Ishikawa (cell line): ENCODE results near the gene TRAPPC2.

Source experiments
- CEBPB ChIP-seq: IDR thresholded peaks from 2 replicates; pipeline ENCODE4 v1.6.1; 2012
- CREB1 ChIP-seq: IDR thresholded peaks from 2 replicates; pipeline ENCODE4 v1.6.1; 2012; ENCODE audit warnings: low read depth
- EGR1 ChIP-seq: IDR thresholded peaks from 2 replicates; pipeline ENCODE4 v1.6.1; 2012
- EP300 ChIP-seq: IDR thresholded peaks from 2 replicates; pipeline ENCODE4 v1.6.1; 2012; ENCODE audit warnings: borderline replicate concordance
- FOXM1 ChIP-seq: IDR thresholded peaks from 2 replicates; pipeline ENCODE4 v1.6.1; 2012; ENCODE audit warnings: low read depth, borderline replicate concordance
- MAX ChIP-seq: IDR thresholded peaks from 2 replicates; pipeline ENCODE4 v1.6.1; 2012
- NFIC ChIP-seq: IDR thresholded peaks from 2 replicates; pipeline ENCODE4 v1.6.1; 2012
- RAD21 ChIP-seq: IDR thresholded peaks from 2 replicates; pipeline ENCODE4 v1.6.1; 2012; ENCODE audit warnings: low read depth
- REST ChIP-seq: IDR thresholded peaks from 2 replicates; pipeline ENCODE4 v1.6.1; 2012; ENCODE audit warnings: low read depth, mild to moderate bottlenecking
- TAF1 ChIP-seq: IDR thresholded peaks from 2 replicates; pipeline ENCODE4 v1.6.1; 2012; ENCODE audit warnings: low read depth, mild to moderate bottlenecking
- TCF12 ChIP-seq: IDR thresholded peaks from 2 replicates; pipeline ENCODE4 v1.6.1; 2012; ENCODE audit warnings: low read depth
- TEAD4 ChIP-seq: IDR thresholded peaks from 2 replicates; pipeline ENCODE4 v1.6.1; 2012
- USF1 ChIP-seq: IDR thresholded peaks from 2 replicates; pipeline ENCODE4 v1.6.1; 2012
- YY1 ChIP-seq: IDR thresholded peaks from 2 replicates; pipeline ENCODE4 v1.6.1; 2012; ENCODE audit warnings: low read depth
- ZBTB7A ChIP-seq: IDR thresholded peaks from 2 replicates; pipeline ENCODE4 v1.6.1; 2012; ENCODE audit warnings: low read depth

The TRAPPC2 gene

GRCh38 chrX:13699183-13699826 lies 35.1 kb downstream of the TRAPPC2 start:
- TF ChIP-seq ZBTB7A: no peak
- no peak for TF ChIP-seq TCF12

- TF ChIP-seq YY1 (no peak), EP300 (no peak), USF1 (no peak), NFIC (no peak), FOXM1 (no peak), CEBPB (no peak), ZBTB7A (no peak), MAX (no peak), RAD21 (no peak), CREB1 (no peak), REST (no peak), TEAD4 (no peak), EGR1 (no peak), TAF1 (no peak), TCF12 (no peak)
Measured at GRCh38 chrX:13698432-13698831, 36.0 kb downstream of the TRAPPC2 start.

GRCh38 chrX:13697976-13698375 lies 36.4 kb downstream of the TRAPPC2 start:
- TF ChIP-seq EGR1 (no peak), REST (no peak), ZBTB7A (no peak)

- no peak for TF ChIP-seq FOXM1
- TF ChIP-seq EP300: no peak
- TF ChIP-seq TEAD4: no peak
- no peak for TF ChIP-seq USF1
- TF ChIP-seq YY1: no peak
- no peak for TF ChIP-seq CREB1
- TF ChIP-seq CEBPB: no peak
- TF ChIP-seq ZBTB7A: no peak
- TF ChIP-seq REST: no peak
- no peak for TF ChIP-seq MAX
- TF ChIP-seq EGR1: no peak
- no peak for TF ChIP-seq NFIC
- no peak for TF ChIP-seq TCF12
- TF ChIP-seq TAF1: no peak
- no peak for TF ChIP-seq RAD21
Measured at GRCh38 chrX:13697455-13697854, 37.0 kb downstream of the TRAPPC2 start.

GRCh38 chrX:13695601-13696115 lies 38.8 kb downstream of the TRAPPC2 start:
- no peak for TF ChIP-seq EGR1
- TF ChIP-seq REST: no peak
- TF ChIP-seq TEAD4: no peak
- TF ChIP-seq TAF1: no peak
- no peak for TF ChIP-seq FOXM1
- TF ChIP-seq USF1: no peak
- TF ChIP-seq YY1: no peak
- no peak for TF ChIP-seq CREB1
- TF ChIP-seq TCF12: no peak
- TF ChIP-seq CEBPB: no peak
- no peak for TF ChIP-seq RAD21
- TF ChIP-seq MAX: no peak
- TF ChIP-seq NFIC: no peak
- no peak for TF ChIP-seq ZBTB7A
- TF ChIP-seq EP300: no peak
